GM23338 (cell line): ENCODE measurements around the gene TSPEAR. TPM values are rescaled to one million over a fixed set of nuclear protein-coding genes. Genes with fewer than 3 reads are reported as not detected.

Experiments
- ATAC-seq: fragments of 200-7000 bp; cut with Tn5 transposase; 3 replicates; pipeline ENCODE4 v1.9.1; 2020
- DNase-seq: peaks from one replicate; pipeline ENCODE4 v3.0.0-alpha.2; 2015; ENCODE audit warnings: low spot score
- H2AFZ ChIP-seq: fragments of 200-600 bp; sonication (generic); 2 replicates; pipeline ENCODE4 v1.8.0; 2016; ENCODE audit warnings: antibody characterized with exemption, mild to moderate bottlenecking, moderate library complexity
- H3F3A ChIP-seq: fragments of 200-600 bp; sonication (generic); replicated peaks from 2 replicates; pipeline ENCODE4 v1.8.0; 2017; ENCODE audit warnings: antibody characterized with exemption, mixed run types, low read depth
- H3K27ac ChIP-seq: fragments of 200-600 bp; sonication (generic); 2 replicates; pipeline ENCODE4 v1.6.1; 2016; ENCODE audit warnings: low read depth
- H3K27me3 ChIP-seq: fragments of 200-600 bp; sonication (generic); 2 replicates; pipeline ENCODE4 v1.8.0; 2016; ENCODE audit warnings: mild to moderate bottlenecking, mixed run types, moderate library complexity; ENCODE audit not compliant: insufficient read depth
- H3K36me3 ChIP-seq: fragments of 200-600 bp; sonication (generic); 2 replicates; pipeline ENCODE4 v1.8.0; 2016; ENCODE audit warnings: mild to moderate bottlenecking; ENCODE audit not compliant: insufficient read depth
- H3K4me1 ChIP-seq: fragments of 200-600 bp; sonication (generic); 2 replicates; pipeline ENCODE4 v1.8.0; 2016; ENCODE audit warnings: mild to moderate bottlenecking, moderate library complexity; ENCODE audit not compliant: insufficient read depth
- H3K4me2 ChIP-seq: fragments of 200-600 bp; sonication (generic); 2 replicates; pipeline ENCODE4 v1.7.1; 2017; ENCODE audit warnings: mixed run types
- H3K4me3 ChIP-seq: fragments of 200-600 bp; sonication (generic); 2 replicates; pipeline ENCODE4 v1.6.1; 2016; ENCODE audit warnings: mixed run types
- H3K79me2 ChIP-seq: fragments of 200-600 bp; sonication (generic); replicated peaks from 2 replicates; pipeline ENCODE4 v1.8.0; 2017; ENCODE audit warnings: mild to moderate bottlenecking; ENCODE audit not compliant: insufficient read depth
- H3K9me2 ChIP-seq: fragments of 200-600 bp; sonication (generic); 2 replicates; pipeline ENCODE4 v1.8.0; 2017; ENCODE audit not compliant: insufficient read depth
- H4K20me1 ChIP-seq: fragments of 200-600 bp; sonication (generic); replicated peaks from 2 replicates; pipeline ENCODE4 v1.8.0; 2017; ENCODE audit warnings: mild to moderate bottlenecking; ENCODE audit not compliant: insufficient read depth
- H3K27ac Mint-ChIP-seq: 2 replicates; pipeline ENCODE4 v1.8.0; 2020; ENCODE audit warnings: inconsistent platforms, mild to moderate bottlenecking, moderate library complexity, mixed read lengths
- H3K27me3 Mint-ChIP-seq: 3 replicates; pipeline ENCODE4 v1.8.0; 2022; ENCODE audit warnings: low read depth, mild to moderate bottlenecking, moderate library complexity, mixed read lengths, inconsistent platforms; ENCODE audit not compliant: insufficient read depth, poor library complexity
- H3K36me3 Mint-ChIP-seq: 3 replicates; pipeline ENCODE4 v1.8.0; 2021; ENCODE audit warnings: low read depth, mild to moderate bottlenecking, inconsistent platforms, moderate library complexity, mixed read lengths
- H3K4me1 Mint-ChIP-seq: 3 replicates; pipeline ENCODE4 v1.8.0; 2020; ENCODE audit warnings: mild to moderate bottlenecking, inconsistent platforms, mixed read lengths
- H3K4me3 Mint-ChIP-seq: 3 replicates; pipeline ENCODE4 v1.8.0; 2021; ENCODE audit warnings: moderate library complexity, mild to moderate bottlenecking, inconsistent platforms, mixed read lengths
- H3K9me3 Mint-ChIP-seq: 3 replicates; pipeline ENCODE4 v1.8.0; 2020; ENCODE audit warnings: moderate library complexity, mild to moderate bottlenecking, inconsistent platforms, mixed read lengths
- CTCF ChIP-seq, 2 experiments: fragments of 200-600 bp in 1 of 2; sonication (generic) in 1 of 2; conservative IDR thresholded peaks; 2 replicates each; pipeline versions ENCODE4 v1.5.1 to v1.6.1; 2016 to 2017; ENCODE audit warnings: antibody characterized with exemption in 2 of 2, low read depth in 2 of 2, mild to moderate bottlenecking in 2 of 2, moderate library complexity in 1 of 2
- polyA plus RNA-seq: library from polyadenylated mRNA; unstranded; fragments of >200 nt; fragmentation: Nextera tagmentation; extraction: Ambion mirVana; gene quantifications from 2 replicates; pipeline ENCODE4 v1.2.1, GENCODE V29; 2016
- total RNA-seq: library from RNA; depleted of rRNA; stranded (reverse); fragments of >200 nt; shearing (Covaris generic); gene quantifications from 2 replicates; pipeline ENCODE4 v1.2.3, GENCODE V29; 2014
- TF ChIP-seq, protein P1 (sequence below): fragments of 250-450 bp; sonication (Bioruptor Pico); IDR thresholded peaks from 2 replicates; pipeline ENCODE4 v1.5.0; 2020; ENCODE audit warnings: mild to moderate bottlenecking, moderate library complexity

Gene TSPEAR
- total and polyA plus RNA-seq, 2 experiments from 2014 or later, result 0.35 to 0.92 TPM

DNA sequence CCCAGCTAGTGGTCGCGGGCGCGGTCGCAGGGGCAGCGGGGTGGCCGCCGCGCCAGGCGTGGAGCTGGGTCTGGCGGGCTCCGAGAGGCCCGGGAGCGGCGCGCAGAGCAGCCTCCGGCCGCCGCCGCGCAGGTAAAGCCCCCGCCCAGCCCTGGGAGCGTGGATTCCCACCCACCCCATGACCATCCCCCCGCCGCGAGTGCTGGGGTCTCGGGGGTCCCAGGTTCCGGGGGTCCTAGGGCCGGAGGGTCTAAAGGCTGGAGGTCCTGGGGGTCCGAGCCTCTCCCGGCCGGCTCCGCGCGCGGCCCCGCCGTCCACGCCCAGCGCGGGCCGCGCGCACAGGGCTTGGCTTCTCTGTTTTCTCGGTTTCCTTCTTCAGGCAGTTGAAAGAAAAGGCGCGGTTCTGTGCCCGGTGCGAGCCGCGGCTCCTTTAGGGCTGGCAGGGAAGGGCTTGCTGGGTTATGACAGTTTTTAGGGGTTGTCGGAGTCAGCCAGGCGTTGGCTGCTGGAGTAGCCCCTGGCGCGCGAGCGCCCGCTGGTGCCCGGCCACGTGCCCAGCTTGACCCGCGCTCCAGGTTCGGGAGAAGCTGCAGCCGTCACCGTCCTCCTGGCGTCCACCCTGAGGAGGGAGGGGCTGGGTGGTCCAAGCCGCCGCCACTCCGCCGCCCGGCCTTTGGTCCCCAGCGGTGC lies 255.7 kb downstream of the TSPEAR start:
- no peaks in the 10 kb centered on the region for H3K79me2 ChIP-seq
- H3K36me3 Mint-ChIP-seq, result peaks cover 3% of the 10 kb centered on the region; the same call in 1 of the 3 replicates
- H3K27me3 Mint-ChIP-seq, result peaks cover 12% of the 10 kb centered on the region
- H3K4me2 ChIP-seq, result peak overlapping the region; percentile 87
- H3K36me3 ChIP-seq, result no peaks in the 10 kb centered on the region
- peak; percentile 46 for ATAC-seq
- H3K9me3 Mint-ChIP-seq, result no peaks in the 10 kb centered on the region
- no peaks in the 10 kb centered on the region for H3K9me2 ChIP-seq
- peaks cover 6% of the 10 kb centered on the region; the same call in 1 of the 3 replicates for H3K4me1 Mint-ChIP-seq
- no peaks in the 10 kb centered on the region for H3K27me3 ChIP-seq
- TF ChIP-seq, protein P1, sequence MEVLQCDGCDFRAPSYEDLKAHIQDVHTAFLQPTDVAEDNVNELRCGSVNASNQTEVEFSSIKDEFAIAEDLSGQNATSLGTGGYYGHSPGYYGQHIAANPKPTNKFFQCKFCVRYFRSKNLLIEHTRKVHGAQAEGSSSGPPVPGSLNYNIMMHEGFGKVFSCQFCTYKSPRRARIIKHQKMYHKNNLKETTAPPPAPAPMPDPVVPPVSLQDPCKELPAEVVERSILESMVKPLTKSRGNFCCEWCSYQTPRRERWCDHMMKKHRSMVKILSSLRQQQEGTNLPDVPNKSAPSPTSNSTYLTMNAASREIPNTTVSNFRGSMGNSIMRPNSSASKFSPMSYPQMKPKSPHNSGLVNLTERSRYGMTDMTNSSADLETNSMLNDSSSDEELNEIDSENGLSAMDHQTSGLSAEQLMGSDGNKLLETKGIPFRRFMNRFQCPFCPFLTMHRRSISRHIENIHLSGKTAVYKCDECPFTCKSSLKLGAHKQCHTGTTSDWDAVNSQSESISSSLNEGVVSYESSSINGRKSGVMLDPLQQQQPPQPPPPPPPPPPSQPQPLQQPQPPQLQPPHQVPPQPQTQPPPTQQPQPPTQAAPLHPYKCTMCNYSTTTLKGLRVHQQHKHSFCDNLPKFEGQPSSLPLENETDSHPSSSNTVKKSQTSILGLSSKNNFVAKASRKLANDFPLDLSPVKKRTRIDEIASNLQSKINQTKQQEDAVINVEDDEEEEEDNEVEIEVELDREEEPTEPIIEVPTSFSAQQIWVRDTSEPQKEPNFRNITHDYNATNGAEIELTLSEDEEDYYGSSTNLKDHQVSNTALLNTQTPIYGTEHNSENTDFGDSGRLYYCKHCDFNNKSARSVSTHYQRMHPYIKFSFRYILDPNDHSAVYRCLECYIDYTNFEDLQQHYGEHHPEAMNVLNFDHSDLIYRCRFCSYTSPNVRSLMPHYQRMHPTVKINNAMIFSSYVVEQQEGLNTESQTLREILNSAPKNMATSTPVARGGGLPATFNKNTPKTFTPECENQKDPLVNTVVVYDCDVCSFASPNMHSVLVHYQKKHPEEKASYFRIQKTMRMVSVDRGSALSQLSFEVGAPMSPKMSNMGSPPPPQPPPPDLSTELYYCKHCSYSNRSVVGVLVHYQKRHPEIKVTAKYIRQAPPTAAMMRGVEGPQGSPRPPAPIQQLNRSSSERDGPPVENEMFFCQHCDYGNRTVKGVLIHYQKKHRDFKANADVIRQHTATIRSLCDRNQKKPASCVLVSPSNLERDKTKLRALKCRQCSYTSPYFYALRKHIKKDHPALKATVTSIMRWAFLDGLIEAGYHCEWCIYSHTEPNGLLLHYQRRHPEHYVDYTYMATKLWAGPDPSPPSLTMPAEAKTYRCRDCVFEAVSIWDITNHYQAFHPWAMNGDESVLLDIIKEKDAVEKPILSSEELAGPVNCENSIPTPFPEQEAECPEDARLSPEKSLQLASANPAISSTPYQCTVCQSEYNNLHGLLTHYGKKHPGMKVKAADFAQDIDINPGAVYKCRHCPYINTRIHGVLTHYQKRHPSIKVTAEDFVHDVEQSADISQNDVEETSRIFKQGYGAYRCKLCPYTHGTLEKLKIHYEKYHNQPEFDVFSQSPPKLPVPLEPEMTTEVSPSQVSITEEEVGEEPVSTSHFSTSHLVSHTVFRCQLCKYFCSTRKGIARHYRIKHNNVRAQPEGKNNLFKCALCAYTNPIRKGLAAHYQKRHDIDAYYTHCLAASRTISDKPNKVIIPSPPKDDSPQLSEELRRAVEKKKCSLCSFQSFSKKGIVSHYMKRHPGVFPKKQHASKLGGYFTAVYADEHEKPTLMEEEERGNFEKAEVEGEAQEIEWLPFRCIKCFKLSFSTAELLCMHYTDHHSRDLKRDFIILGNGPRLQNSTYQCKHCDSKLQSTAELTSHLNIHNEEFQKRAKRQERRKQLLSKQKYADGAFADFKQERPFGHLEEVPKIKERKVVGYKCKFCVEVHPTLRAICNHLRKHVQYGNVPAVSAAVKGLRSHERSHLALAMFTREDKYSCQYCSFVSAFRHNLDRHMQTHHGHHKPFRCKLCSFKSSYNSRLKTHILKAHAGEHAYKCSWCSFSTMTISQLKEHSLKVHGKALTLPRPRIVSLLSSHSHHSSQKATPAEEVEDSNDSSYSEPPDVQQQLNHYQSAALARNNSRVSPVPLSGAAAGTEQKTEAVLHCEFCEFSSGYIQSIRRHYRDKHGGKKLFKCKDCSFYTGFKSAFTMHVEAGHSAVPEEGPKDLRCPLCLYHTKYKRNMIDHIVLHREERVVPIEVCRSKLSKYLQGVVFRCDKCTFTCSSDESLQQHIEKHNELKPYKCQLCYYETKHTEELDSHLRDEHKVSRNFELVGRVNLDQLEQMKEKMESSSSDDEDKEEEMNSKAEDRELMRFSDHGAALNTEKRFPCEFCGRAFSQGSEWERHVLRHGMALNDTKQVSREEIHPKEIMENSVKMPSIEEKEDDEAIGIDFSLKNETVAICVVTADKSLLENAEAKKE (CRISPR knock-in tag), result no peak
- TF ChIP-seq CTCF (conservative IDR thresholded peaks at IDR 0.05; ENCODE audit: low read depth in 2 of 2), result peak; percentile 16 to 46; a peak in 2 of 4 replicates
- peak overlapping the region; percentile 77 for H3K4me3 ChIP-seq
- peak overlapping the region; percentile 56; the same call in 1 of the 2 replicates for H2AFZ ChIP-seq
- no peak overlapping the region for H3K27ac Mint-ChIP-seq
- no peak overlapping the region for H3K27ac ChIP-seq
- H4K20me1 ChIP-seq, result no peaks in the 10 kb centered on the region
- H3K4me3 Mint-ChIP-seq, result peak overlapping the region; percentile 73
- no peaks in the 10 kb centered on the region for H3F3A ChIP-seq
- no peaks in the 10 kb centered on the region for H3K4me1 ChIP-seq
- DNase-seq, result peak; percentile 54
